HG02938 (cell line): ENCODE results near the gene VWA1.
"Not testable (repeated sequence)": the region's sequence is repeated elsewhere in the genome, so short reads cannot be mapped to it uniquely, and the experiment has no call there.

Experiments used
- ATAC-seq: cut with Tn5 transposase; IDR thresholded peaks from one replicate; pipeline ENCODE4 v1.9.1; 2021; ENCODE audit warnings: mild to moderate bottlenecking, moderate library complexity; ENCODE audit not compliant: unreplicated experiment

VWA1 gene

DNA sequence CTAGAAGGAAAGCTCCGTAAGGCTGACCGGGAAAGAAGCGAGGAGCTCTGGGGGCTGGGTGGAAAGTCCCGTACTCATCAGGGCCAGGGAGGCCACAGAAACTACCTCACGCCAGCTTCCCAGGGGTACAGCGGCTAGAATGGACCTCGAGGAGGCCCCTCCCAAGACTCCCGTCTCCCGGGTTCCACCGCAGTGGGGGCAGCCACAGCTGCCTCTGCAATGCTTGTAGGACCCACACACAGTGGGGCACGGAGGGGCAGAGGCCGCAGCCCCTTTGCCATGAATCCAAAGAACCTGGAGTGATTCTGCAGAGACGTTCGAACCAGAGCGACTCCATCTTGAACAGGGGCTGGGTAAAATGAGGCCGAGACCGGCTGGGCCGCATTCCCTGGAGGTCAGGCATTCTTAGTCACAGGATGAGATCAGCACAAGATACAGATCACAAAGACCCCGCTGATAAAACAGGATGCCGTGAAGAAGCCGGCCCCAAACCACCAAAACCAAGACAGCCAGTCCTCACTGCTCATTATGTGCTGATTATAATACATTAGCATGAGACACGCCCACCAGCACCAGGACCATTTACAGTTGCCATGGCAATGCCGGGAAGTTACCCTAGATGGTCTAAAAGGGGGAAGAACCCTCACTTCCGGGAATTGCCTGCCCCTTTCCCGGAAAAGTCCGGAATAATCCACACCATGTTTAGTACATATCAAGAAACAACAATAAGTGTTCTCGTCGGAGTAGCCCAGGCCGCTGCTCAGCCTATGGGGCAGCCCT lies 12.8 kb upstream of the VWA1 start:
- no peak for ATAC-seq

- no peak for ATAC-seq
These were observed 12.3 kb upstream of the VWA1 start for GRCh38 chr1:1423245-1423597.

DNA sequence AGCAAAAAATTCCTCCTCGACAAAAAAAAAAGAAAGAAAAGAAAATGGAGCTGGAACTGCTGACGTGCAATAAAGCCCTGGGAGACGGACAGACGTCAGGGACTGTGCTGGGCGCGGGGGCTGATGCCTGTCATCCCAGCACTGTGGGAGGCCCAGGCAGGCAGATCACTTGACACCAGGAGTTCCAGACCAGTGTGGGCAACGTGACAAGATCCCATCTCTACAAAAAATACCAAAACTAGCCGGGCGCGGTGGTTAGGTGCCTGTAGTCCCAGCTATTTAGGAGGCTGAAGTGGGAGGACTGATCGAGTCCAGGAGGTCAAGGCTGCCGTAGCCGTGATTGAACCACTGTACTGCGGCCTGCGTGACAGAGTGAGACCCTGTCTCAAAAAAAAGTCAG lies 10.8 kb upstream of the VWA1 start:
- no peak for ATAC-seq

DNA sequence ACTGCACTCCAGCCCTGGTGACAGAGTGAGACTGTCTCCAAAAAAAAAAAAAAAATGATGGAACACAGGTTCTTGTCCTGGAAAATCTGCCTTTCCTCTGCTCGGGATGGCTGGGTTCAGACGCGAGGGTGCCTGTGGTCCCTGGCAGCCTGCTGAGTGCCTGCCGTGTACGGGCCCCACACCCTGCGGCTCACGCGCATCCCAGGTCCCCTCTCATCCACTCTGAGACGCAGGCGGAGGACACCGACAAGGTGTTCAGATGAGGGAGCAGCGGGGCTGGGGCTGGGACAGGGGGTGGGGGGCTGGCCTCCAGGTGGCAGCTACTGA lies 10.1 kb upstream of the VWA1 start:
- ATAC-seq: no peak

GRCh38 chr1:1425753-1426495 lies 9.6 kb upstream of the VWA1 start:
- ATAC-seq: no peak

DNA sequence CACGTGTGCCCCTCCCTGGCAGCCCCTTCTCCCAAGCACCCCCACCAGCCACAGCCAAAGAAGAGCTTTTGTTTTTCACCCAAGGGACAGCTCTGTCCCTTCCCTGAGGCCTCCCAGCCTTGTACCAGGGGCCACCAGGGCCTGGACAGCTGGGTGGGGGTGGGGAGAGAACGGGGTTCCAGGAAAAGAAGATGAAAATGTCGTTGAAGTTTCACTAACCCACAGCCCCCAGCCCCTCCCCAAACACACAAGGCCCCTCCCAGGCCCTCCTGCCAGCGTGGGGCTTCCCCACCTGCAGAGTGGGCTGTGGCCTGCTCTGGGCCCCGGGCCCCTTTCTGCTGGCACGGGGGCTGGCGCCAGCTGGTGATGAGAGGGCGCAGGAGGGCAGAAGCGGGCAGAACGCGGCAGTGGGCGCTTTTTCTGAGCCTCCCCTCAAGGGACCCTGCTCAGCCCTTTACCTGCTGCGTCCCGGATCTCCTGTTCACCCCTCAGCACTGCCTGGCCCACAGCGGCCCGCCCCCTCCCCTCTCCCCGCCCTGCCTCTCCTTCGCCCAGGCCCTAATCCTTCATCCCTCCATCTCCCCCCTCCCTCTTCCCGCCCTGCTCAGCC lies 8.9 kb upstream of the VWA1 start:
- no peak for ATAC-seq

DNA sequence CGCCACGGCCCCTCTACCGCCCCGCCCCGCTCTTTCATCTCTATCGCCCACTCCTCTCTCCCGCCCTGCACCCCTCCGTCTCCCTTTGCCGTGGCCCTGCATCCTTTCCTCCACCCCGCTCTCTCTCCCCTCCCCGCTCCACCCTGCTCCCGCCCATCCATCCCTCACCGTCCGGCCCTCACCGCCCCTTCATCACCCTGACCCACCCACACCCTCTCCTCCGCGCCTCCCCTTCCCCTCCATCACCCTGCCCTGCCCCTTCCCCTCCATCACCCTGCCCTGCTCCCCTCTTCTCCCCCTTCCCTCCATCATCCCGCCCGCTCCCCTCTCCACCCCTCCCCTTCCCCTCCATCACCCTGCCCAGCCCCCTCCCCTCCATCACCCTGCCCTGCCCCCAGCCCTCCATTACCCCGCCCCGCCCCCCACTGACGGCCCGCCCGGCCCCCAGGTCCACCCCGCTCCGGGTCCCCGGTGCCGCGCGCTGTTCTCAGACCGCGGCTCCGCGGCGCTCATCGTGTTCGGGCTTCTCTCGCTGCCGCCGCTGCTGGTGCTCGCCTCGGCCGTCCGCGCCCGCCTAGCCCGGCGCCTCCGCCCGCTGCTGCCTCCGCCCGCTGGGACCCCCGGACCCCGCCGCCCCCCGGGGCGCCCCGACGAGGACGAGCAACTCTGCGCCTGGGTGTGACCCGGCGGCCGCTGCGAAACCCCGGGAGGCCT lies 8.2 kb upstream of the VWA1 start:
- no peak for ATAC-seq

DNA sequence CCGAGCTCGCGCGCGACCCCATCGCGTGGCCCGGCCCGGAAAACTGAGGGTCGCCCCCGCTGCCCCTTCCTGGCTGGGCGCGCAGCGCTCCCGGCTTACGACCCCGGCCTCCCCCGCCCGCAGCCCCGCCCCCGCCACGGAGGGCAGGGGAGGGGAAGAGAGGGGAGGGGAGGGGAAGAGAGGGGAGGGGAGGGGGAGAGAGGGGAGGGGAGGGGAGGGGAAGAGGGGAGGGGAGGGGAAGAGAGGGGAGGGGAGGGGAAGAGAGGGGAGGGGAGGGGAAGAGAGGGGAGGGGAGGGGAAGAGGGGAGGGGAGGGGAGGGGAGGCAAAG lies 7.7 kb upstream of the VWA1 start:
- ATAC-seq: no peak

DNA sequence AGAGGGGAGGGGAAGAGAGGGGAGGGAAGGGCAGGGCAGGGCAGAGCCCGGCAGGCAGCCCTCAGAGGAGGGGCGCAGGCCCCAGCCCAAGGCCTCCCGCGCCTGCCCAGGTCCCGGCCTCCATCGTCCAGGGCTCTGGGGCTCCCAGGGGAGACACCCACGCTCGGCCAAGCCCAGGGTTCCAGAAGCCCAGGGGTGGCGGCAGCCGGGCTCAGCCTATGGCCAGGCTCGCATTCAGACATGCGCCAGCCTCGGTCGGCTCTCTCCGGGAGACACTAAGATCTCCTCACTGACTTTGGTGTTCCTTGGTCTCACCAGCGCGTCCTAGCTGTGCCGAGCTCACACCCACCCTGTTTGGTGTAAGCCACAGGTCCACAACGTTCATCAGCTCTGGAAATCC lies 7.3 kb upstream of the VWA1 start:
- ATAC-seq: no peak

- not testable (repeated sequence) for ATAC-seq
These were observed 6.5 kb upstream of the VWA1 start for GRCh38 chr1:1428967-1429366.

- ATAC-seq: no peak
These were observed 5.8 kb upstream of the VWA1 start for GRCh38 chr1:1429671-1430073.

GRCh38 chr1:1430114-1430982 lies 5.1 kb upstream of the VWA1 start:
- ATAC-seq: no peak

GRCh38 chr1:1430992-1431844 lies 4.3 kb upstream of the VWA1 start:
- no peak for ATAC-seq

DNA sequence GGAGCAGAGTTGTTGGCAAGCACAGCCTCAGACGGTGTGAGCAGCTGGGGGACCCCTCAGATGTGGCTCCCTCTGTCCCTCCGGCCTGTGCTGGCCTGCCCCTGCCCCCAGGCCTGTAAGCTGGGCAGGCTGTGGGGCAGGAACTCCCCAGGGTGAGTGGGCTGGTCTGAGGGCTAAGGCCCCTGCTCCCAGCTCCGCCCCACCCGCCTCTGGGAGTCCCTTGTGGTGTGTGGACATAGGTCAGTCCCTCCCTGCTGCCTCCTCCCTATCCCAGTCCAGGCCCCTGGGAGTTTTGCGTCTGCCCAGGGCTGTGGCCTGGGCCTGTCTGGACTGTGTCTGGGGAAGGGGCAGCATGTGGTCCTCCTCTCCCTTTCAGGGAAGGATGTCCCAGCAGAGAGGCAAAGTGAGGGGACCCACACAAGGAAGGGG lies 3.6 kb upstream of the VWA1 start:
- no peak for ATAC-seq

DNA sequence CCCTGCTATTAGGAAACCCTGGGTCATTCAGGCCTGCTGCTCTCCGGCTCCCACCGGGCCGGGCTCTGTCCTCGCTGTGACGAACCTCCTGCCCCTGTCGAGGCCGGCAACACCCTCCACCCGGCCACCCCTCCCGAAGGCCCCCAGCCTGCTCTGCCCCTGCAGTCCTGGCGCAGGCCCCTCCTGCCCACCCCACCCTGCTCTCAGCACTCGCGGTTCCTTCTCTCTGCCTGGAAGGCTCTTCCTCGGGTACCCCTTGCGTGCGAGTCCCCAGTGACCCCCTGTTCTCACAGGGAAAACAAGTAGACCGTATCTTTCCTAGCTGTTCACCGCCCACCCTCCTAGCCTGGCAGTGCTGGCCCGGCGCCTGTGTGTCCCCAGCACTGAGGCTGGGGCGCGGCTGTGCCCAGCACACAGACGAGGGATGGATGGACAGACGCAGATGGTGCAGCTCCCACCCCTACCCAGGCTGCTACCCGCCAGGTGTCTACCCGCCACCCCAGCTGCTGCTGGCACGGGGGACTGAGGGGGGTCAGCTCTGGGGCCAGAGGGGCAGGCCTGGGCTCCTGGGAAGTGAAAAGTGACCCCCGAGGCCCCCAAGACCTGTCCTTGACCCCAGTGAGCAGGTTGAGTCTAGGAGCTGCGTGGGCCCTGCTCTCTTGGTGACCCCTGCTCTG lies 3.1 kb upstream of the VWA1 start:
- no peak for ATAC-seq

- no peak for ATAC-seq
These were observed 2.3 kb upstream of the VWA1 start for GRCh38 chr1:1432951-1433803.

GRCh38 chr1:1433804-1434130 lies 1.7 kb upstream of the VWA1 start:
- ATAC-seq: no peak

DNA sequence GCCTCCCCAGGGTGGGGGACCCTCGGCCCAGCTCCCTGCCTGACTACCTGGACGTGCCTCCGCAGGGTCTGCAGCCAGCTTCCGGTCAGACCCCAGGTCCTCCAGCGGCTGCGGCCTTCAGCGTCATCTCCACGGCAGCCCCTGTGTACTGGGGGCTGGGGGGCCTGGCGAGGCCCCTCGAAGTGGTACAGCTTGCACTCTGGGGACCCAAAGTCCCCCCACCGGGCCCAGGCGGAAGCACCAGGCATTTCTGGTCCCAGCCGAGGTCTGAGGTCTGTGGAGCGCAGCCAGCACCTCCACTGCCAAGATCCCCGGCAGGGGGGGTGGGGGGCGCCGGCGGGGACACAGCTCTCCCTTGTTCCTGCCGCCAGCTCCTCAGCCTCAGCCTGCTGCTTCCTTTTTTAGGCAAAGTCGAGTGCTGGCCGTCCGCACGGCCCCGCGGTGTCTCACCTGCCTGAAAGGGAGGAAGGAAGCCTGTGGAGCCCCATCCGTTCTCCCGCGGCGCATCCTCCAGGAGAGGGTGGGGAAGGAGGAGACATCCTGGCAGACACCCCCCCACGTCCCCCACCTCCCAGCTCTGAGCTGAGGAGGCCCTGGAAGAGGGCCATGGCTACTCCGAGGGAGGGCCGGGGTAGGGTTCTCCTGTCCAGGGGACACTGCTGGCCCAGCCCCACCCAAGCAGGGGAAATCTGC lies 1.2 kb upstream of the VWA1 start:
- ATAC-seq: no peak
